HEK293 (cell line): ENCODE results near the gene ITGB6.

ENCODE experiments used
- CTCF ChIA-PET: fragments of 350-600 bp; formaldehyde crosslinking; extraction: SDS; loops from one replicate; lab custom pipeline; 2021; ENCODE audit warnings: antibody characterized with exemption; lab: Yijun Ruan, JAX
- POLR2A ChIA-PET: fragments of 300-600 bp; formaldehyde crosslinking; extraction: SDS; loops from one replicate; lab custom pipeline; 2020; ENCODE audit warnings: antibody characterized with exemption, inconsistent platforms; lab: Yijun Ruan, JAX
- H3K27ac ChIP-seq: fragments of 200-500 bp; sonication (Bioruptor generic); 2 replicates; pipeline ENCODE4 v1.5.1; 2014; ENCODE audit warnings: low read depth, low read length, control low read depth, inconsistent platforms; ENCODE audit errors: extremely low read depth
- H3K36me3 ChIP-seq, 2 experiments: fragments of 200-500 bp in 1 of 2; sonication (Bioruptor generic) in 1 of 2; 1 replicate in 1 of 2; 2 replicates in 1 of 2; pipeline ENCODE4 v1.5.1; 2014 to 2017; ENCODE audit warnings: inconsistent platforms in 2 of 2, low read length in 2 of 2; ENCODE audit not compliant: control insufficient read depth in 2 of 2, insufficient read depth in 1 of 2
- H3K4me1 ChIP-seq: fragments of 200-500 bp; sonication (Bioruptor generic); 2 replicates; pipeline ENCODE4 v1.5.1; 2014; ENCODE audit warnings: mild to moderate bottlenecking, low read length, inconsistent platforms; ENCODE audit not compliant: control insufficient read depth, insufficient read depth
- H3K4me3 ChIP-seq: 2 replicates; pipeline ENCODE4 v1.5.1; 2011; ENCODE audit warnings: low read depth, mild to moderate bottlenecking, control low read depth, low read length, moderate library complexity
- H3K9me3 ChIP-seq: fragments of 200-500 bp; sonication (Bioruptor generic); 2 replicates; pipeline ENCODE4 v1.5.1; 2014; ENCODE audit warnings: low read depth, low read length, inconsistent platforms; ENCODE audit not compliant: control insufficient read depth, insufficient read depth
- MEIS1 ChIP-seq: sonication (generic); formaldehyde crosslinking; IDR thresholded peaks from 2 replicates; pipeline ENCODE4 v1.8.1; 2022; ENCODE audit warnings: missing genetic modification reagents, mild to moderate bottlenecking, borderline replicate concordance
- MZF1 ChIP-seq: fragments of 450-650 bp; formaldehyde crosslinking; IDR thresholded peaks from 2 replicates; pipeline ENCODE4 v1.5.1; 2017; ENCODE audit warnings: missing biosample characterization, missing genetic modification characterization, borderline replicate concordance
- YY2 ChIP-seq: fragments of 450-650 bp; formaldehyde crosslinking; IDR thresholded peaks from 2 replicates; pipeline ENCODE4 v1.5.1; 2016; ENCODE audit warnings: missing biosample characterization, missing genetic modification characterization
- ZEB2 ChIP-seq: fragments of 450-650 bp; formaldehyde crosslinking; IDR thresholded peaks from 2 replicates; pipeline ENCODE4 v1.5.1; 2016; ENCODE audit warnings: missing biosample characterization, missing genetic modification characterization
- ZFP37 ChIP-seq: fragments of 450-650 bp; formaldehyde crosslinking; IDR thresholded peaks from 2 replicates; pipeline ENCODE4 v1.5.1; 2016; ENCODE audit warnings: missing biosample characterization, missing genetic modification characterization
- ZNF184 ChIP-seq: fragments of 450-650 bp; IDR thresholded peaks from 2 replicates; pipeline ENCODE4 v1.5.1; 2018; ENCODE audit warnings: missing biosample characterization, mild to moderate bottlenecking, missing genetic modification characterization
- ZNF211 ChIP-seq: fragments of 450-650 bp; formaldehyde crosslinking; IDR thresholded peaks from 2 replicates; pipeline ENCODE4 v1.5.1; 2016; ENCODE audit warnings: low read depth, missing biosample characterization, missing genetic modification characterization
- ZNF26 ChIP-seq: fragments of 450-650 bp; formaldehyde crosslinking; IDR thresholded peaks from 2 replicates; pipeline ENCODE4 v1.5.1; 2016; ENCODE audit warnings: missing biosample characterization, missing genetic modification characterization
- ZNF335 ChIP-seq: fragments of 450-650 bp; formaldehyde crosslinking; conservative IDR thresholded peaks from 2 replicates; pipeline ENCODE4 v1.5.1; 2016; ENCODE audit warnings: missing biosample characterization, missing genetic modification characterization
- ZNF473 ChIP-seq: fragments of 450-650 bp; formaldehyde crosslinking; IDR thresholded peaks from 2 replicates; pipeline ENCODE4 v1.5.1; 2017; ENCODE audit warnings: missing biosample characterization, missing genetic modification characterization
- ZNF555 ChIP-seq: fragments of 450-650 bp; formaldehyde crosslinking; conservative IDR thresholded peaks from 2 replicates; pipeline ENCODE4 v1.5.1; 2017; ENCODE audit warnings: missing biosample characterization, mild to moderate bottlenecking, missing genetic modification characterization, inconsistent platforms
- ZNF560 ChIP-seq: fragments of 450-650 bp; formaldehyde crosslinking; IDR thresholded peaks from 2 replicates; pipeline ENCODE4 v1.5.1; 2017; ENCODE audit warnings: missing biosample characterization, missing genetic modification characterization, borderline replicate concordance
- ZNF747 ChIP-seq: fragments of 450-650 bp; formaldehyde crosslinking; IDR thresholded peaks from 2 replicates; pipeline ENCODE4 v1.5.1; 2016; ENCODE audit warnings: missing biosample characterization, missing genetic modification characterization
- TF ChIP-seq, protein P1 (sequence below): fragments of 450-650 bp; formaldehyde crosslinking; IDR thresholded peaks from 2 replicates; pipeline ENCODE4 v1.5.1; 2016; ENCODE audit warnings: missing biosample characterization, missing genetic modification characterization
- TF ChIP-seq, protein P2 (sequence below): fragments of 450-650 bp; formaldehyde crosslinking; IDR thresholded peaks from 2 replicates; pipeline ENCODE4 v1.5.0; 2017; ENCODE audit warnings: missing biosample characterization, missing genetic modification characterization, borderline replicate concordance
- TF ChIP-seq, protein P3 (sequence below): fragments of 450-650 bp; formaldehyde crosslinking; IDR thresholded peaks from 2 replicates; pipeline ENCODE4 v1.5.1; 2016; ENCODE audit warnings: missing biosample characterization, missing genetic modification characterization
- TF ChIP-seq, protein P4 (sequence below): fragments of 450-650 bp; formaldehyde crosslinking; IDR thresholded peaks from 2 replicates; pipeline ENCODE4 v1.5.1; 2016; ENCODE audit warnings: missing biosample characterization, missing genetic modification characterization
- TF ChIP-seq, protein P5 (sequence below): fragments of 450-650 bp; formaldehyde crosslinking; IDR thresholded peaks from 2 replicates; pipeline ENCODE4 v1.5.1; 2016; ENCODE audit warnings: missing biosample characterization, missing genetic modification characterization

The ITGB6 gene

GRCh38 chr2:160092445-160092844, 107.6 kb downstream of the ITGB6 start:
- Histone ChIP-seq H3K36me3 (no peaks in the 10 kb centered on the region), H3K27ac (no peak overlapping the region), H3K9me3 (no peaks in the 10 kb centered on the region), H3K4me1 (no peaks in the 10 kb centered on the region), H3K4me3 (no peak overlapping the region)
- no peak for TF ChIP-seq MZF1
- TF ChIP-seq ZNF211 (tag by site-specific recombination), result no peak
- TF ChIP-seq ZEB2 (tag by site-specific recombination), result no peak
- TF ChIP-seq ZFP37 (tag by site-specific recombination), result no peak
- TF ChIP-seq YY2 (tag by site-specific recombination), result no peak
- TF ChIP-seq ZNF555 (tag by site-specific recombination), result no peak
- TF ChIP-seq ZNF560, result no peak
- TF ChIP-seq, protein P1, sequence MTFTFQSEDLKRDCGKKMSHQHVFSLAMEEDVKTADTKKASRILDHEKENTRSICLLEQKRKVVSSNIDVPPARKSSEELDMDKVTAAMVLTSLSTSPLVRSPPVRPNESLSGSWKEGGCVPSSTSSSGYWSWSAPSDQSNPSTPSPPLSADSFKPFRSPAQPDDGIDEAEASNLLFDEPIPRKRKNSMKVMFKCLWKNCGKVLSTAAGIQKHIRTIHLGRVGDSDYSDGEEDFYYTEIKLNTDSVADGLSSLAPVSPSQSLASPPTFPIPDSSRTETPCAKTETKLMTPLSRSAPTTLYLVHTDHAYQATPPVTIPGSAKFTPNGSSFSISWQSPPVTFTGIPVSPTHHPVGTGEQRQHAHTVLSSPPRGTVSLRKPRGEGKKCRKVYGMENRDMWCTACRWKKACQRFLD (tag by site-specific recombination), result no peak
- TF ChIP-seq ZNF184, result no peak
- TF ChIP-seq, protein P2, sequence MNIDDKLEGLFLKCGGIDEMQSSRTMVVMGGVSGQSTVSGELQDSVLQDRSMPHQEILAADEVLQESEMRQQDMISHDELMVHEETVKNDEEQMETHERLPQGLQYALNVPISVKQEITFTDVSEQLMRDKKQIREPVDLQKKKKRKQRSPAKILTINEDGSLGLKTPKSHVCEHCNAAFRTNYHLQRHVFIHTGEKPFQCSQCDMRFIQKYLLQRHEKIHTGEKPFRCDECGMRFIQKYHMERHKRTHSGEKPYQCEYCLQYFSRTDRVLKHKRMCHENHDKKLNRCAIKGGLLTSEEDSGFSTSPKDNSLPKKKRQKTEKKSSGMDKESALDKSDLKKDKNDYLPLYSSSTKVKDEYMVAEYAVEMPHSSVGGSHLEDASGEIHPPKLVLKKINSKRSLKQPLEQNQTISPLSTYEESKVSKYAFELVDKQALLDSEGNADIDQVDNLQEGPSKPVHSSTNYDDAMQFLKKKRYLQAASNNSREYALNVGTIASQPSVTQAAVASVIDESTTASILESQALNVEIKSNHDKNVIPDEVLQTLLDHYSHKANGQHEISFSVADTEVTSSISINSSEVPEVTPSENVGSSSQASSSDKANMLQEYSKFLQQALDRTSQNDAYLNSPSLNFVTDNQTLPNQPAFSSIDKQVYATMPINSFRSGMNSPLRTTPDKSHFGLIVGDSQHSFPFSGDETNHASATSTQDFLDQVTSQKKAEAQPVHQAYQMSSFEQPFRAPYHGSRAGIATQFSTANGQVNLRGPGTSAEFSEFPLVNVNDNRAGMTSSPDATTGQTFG (tag by site-specific recombination), result no peak
- TF ChIP-seq, protein P3, sequence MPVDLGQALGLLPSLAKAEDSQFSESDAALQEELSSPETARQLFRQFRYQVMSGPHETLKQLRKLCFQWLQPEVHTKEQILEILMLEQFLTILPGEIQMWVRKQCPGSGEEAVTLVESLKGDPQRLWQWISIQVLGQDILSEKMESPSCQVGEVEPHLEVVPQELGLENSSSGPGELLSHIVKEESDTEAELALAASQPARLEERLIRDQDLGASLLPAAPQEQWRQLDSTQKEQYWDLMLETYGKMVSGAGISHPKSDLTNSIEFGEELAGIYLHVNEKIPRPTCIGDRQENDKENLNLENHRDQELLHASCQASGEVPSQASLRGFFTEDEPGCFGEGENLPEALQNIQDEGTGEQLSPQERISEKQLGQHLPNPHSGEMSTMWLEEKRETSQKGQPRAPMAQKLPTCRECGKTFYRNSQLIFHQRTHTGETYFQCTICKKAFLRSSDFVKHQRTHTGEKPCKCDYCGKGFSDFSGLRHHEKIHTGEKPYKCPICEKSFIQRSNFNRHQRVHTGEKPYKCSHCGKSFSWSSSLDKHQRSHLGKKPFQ (tag by site-specific recombination), result no peak
- no peak for TF ChIP-seq ZNF26 (tag by site-specific recombination)
- TF ChIP-seq ZNF473 (tag by site-specific recombination), result no peak
- no peak for TF ChIP-seq ZNF747 (tag by site-specific recombination)
- no peak for TF ChIP-seq MEIS1 (CRISPR knock-in tag)
- TF ChIP-seq ZNF335 (tag by site-specific recombination), result no peak
- TF ChIP-seq, protein P4, sequence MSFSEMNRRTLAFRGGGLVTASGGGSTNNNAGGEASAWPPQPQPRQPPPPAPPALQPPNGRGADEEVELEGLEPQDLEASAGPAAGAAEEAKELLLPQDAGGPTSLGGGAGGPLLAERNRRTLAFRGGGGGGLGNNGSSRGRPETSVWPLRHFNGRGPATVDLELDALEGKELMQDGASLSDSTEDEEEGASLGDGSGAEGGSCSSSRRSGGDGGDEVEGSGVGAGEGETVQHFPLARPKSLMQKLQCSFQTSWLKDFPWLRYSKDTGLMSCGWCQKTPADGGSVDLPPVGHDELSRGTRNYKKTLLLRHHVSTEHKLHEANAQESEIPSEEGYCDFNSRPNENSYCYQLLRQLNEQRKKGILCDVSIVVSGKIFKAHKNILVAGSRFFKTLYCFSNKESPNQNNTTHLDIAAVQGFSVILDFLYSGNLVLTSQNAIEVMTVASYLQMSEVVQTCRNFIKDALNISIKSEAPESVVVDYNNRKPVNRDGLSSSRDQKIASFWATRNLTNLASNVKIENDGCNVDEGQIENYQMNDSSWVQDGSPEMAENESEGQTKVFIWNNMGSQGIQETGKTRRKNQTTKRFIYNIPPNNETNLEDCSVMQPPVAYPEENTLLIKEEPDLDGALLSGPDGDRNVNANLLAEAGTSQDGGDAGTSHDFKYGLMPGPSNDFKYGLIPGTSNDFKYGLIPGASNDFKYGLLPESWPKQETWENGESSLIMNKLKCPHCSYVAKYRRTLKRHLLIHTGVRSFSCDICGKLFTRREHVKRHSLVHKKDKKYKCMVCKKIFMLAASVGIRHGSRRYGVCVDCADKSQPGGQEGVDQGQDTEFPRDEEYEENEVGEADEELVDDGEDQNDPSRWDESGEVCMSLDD (tag by site-specific recombination), result no peak
- TF ChIP-seq, protein P5, sequence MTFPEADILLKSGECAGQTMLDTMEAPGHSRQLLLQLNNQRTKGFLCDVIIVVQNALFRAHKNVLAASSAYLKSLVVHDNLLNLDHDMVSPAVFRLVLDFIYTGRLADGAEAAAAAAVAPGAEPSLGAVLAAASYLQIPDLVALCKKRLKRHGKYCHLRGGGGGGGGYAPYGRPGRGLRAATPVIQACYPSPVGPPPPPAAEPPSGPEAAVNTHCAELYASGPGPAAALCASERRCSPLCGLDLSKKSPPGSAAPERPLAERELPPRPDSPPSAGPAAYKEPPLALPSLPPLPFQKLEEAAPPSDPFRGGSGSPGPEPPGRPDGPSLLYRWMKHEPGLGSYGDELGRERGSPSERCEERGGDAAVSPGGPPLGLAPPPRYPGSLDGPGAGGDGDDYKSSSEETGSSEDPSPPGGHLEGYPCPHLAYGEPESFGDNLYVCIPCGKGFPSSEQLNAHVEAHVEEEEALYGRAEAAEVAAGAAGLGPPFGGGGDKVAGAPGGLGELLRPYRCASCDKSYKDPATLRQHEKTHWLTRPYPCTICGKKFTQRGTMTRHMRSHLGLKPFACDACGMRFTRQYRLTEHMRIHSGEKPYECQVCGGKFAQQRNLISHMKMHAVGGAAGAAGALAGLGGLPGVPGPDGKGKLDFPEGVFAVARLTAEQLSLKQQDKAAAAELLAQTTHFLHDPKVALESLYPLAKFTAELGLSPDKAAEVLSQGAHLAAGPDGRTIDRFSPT, result no peak
- ChIA-PET POLR2A (no interaction called here), CTCF (interaction anchor here (0.7 kb wide), 1 partner anchor 10 kb away, joined by 3 read pairs; no protein-coding TSS in a partner anchor)
